Amniotic stem cell (primary cell): ENCODE data around the gene DNM2.
A peak's percentile ranks its signal among the peaks of the same experiment; 100 is the strongest.
"Not testable (repeated sequence)": the region's sequence is repeated elsewhere in the genome, so short reads cannot be mapped to it uniquely, and the experiment has no call there.

Experiments
- DNase-seq: peaks from one replicate; lab custom pipeline; 2025; lab: John Stamatoyannopoulos, UW

Gene DNM2

GRCh38 chr19:10838377-10838776, 120.5 kb downstream of the DNM2 start:
- no peak for DNase-seq

GRCh38 chr19:10839114-10840050, 121.5 kb downstream of the DNM2 start:
- no peak for DNase-seq

- no peak for DNase-seq
Measured at GRCh38 chr19:10842788-10843187, 124.9 kb downstream of the DNM2 start.

GRCh38 chr19:10846500-10847202, 128.8 kb downstream of the DNM2 start:
- DNase-seq = no peak

- DNase-seq = no peak
Measured at GRCh38 chr19:10848230-10848856, 130.5 kb downstream of the DNM2 start, which contains the start of gene C19orf38. TSS of gene C19orf38 (plus strand) at chr19:10848415. CDS start at chr19:10848509, 94 bp downstream.

- DNase-seq = no peak
Measured at GRCh38 chr19:10850631-10851030, 132.8 kb downstream of the DNM2 start.

- DNase-seq = no peak
Measured at GRCh38 chr19:10852098-10852800, 134.4 kb downstream of the DNM2 start.

GRCh38 chr19:10852941-10853340, 135.1 kb downstream of the DNM2 start:
- no peak for DNase-seq

- no peak for DNase-seq
Measured at GRCh38 chr19:10854350-10855089, 136.6 kb downstream of the DNM2 start.

- DNase-seq = no peak
Measured at GRCh38 chr19:10855879-10856522, 138.1 kb downstream of the DNM2 start.

- DNase-seq = not testable (repeated sequence)
Measured at GRCh38 chr19:10856899-10857298, 139.0 kb downstream of the DNM2 start.

GRCh38 chr19:10858204-10858828, 140.4 kb downstream of the DNM2 start:
- no peak for DNase-seq

GRCh38 chr19:10861103-10861651, 143.3 kb downstream of the DNM2 start:
- no peak for DNase-seq

- DNase-seq = no peak
Measured at GRCh38 chr19:10862561-10863106, 144.8 kb downstream of the DNM2 start.

GRCh38 chr19:10863107-10863717, 145.3 kb downstream of the DNM2 start:
- no peak for DNase-seq

GRCh38 chr19:10864538-10864899, 146.6 kb downstream of the DNM2 start:
- DNase-seq = peak; percentile 59

GRCh38 chr19:10866495-10866894, 148.6 kb downstream of the DNM2 start:
- DNase-seq = no peak

GRCh38 chr19:10868872-10869547, 151.1 kb downstream of the DNM2 start:
- no peak for DNase-seq

GRCh38 chr19:10869872-10870311, 152.0 kb downstream of the DNM2 start:
- not testable (repeated sequence) for DNase-seq
